Breast epithelium (tissue), 4 donors: ENCODE measurements around the gene ANKRD16. TPM values are rescaled to one million over a fixed set of nuclear protein-coding genes. Genes with fewer than 3 reads are reported as not detected.
"Not testable (repeated sequence)": the region's sequence is repeated elsewhere in the genome, so short reads cannot be mapped to it uniquely, and the experiment has no call there.

Source experiments
- DNase-seq, 2 donors: peaks; one replicate each; pipeline ENCODE4 v3.0.0-alpha.2; 2019; ENCODE audit warnings: low spot score in 2 of 2
- H3K27ac ChIP-seq, 2 donors: fragments of 200-600 bp; sonication (generic) in 1 of 2; one replicate each; pipeline ENCODE4 v1.5.1; 2016 to 2019; ENCODE audit warnings: mild to moderate bottlenecking in 1 of 2
- H3K27me3 ChIP-seq, 2 donors: fragments of 200-600 bp; sonication (generic) in 1 of 2; one replicate each; pipeline versions ENCODE4 v1.5.1 to v1.6.0; 2017 to 2019; ENCODE audit warnings: control low read depth in 1 of 2, mild to moderate bottlenecking in 1 of 2
- H3K36me3 ChIP-seq: fragments of 200-600 bp; one replicate; pipeline ENCODE4 v1.5.1; 2019
- H3K4me1 ChIP-seq, 2 donors: fragments of 200-600 bp; sonication (generic); one replicate each; pipeline ENCODE4 v1.5.1; 2016 to 2019; ENCODE audit warnings: control low read depth in 1 of 2
- H3K4me3 ChIP-seq, 3 donors: fragments of 200-600 bp; sonication (generic); 1 replicate in 2 of 3; 2 replicates in 1 of 3; pipeline ENCODE4 v1.5.1; 2016 to 2019; ENCODE audit warnings: mild to moderate bottlenecking in 3 of 3, moderate library complexity in 2 of 3
- H3K9me3 ChIP-seq, 2 donors: fragments of 200-600 bp; sonication (generic) in 1 of 2; one replicate each; pipeline ENCODE4 v1.5.1; 2016 to 2019; ENCODE audit warnings: control low read depth in 1 of 2
- CTCF ChIP-seq, 3 donors: fragments of 450-650 bp; IDR thresholded peaks; one replicate each; pipeline ENCODE4 v1.5.1; 2016 to 2017; ENCODE audit warnings: antibody characterized with exemption in 3 of 3, mild to moderate bottlenecking in 3 of 3, moderate library complexity in 3 of 3
- POLR2A ChIP-seq: fragments of 450-650 bp; IDR thresholded peaks from one replicate; pipeline ENCODE4 v1.6.1; 2016; ENCODE audit warnings: antibody characterized with exemption, mild to moderate bottlenecking, moderate library complexity
- POLR2AphosphoS5 ChIP-seq, 3 donors: sonication (generic); formaldehyde crosslinking; IDR thresholded peaks; one replicate each; pipeline ENCODE4 v1.6.1; 2017; ENCODE audit warnings: antibody characterized with exemption in 3 of 3
- intact Hi-C: fragments of 100-400 bp; cut with DNase I; formaldehyde crosslinking; loops from one replicate; pipeline ENCODE4 v1.15.1; 2023; ENCODE audit warnings: low total_unique reads
- total RNA-seq, 3 donors: library from RNA; depleted of rRNA; stranded (reverse); fragments of >200 nt; gene quantifications; one replicate each; pipeline ENCODE4 v1.1.0, GENCODE V29; 2016

The ANKRD16 gene
- total RNA-seq, 3 donors from 2014 or later: 5.9 to 13.1 (median 8.8) TPM

- intact Hi-C loops: no loop called here
- no peaks in the 10 kb centered on the region for H3K36me3 ChIP-seq
- DNase-seq: no peak
- TF ChIP-seq POLR2AphosphoS5 (IDR thresholded peaks at IDR 0.05): no peak
- TF ChIP-seq CTCF (IDR thresholded peaks at IDR 0.05): no peak
- TF ChIP-seq POLR2A: no peak
- H3K27me3 ChIP-seq: no peaks in the 10 kb centered on the region
- H3K9me3 ChIP-seq: no peaks in the 10 kb centered on the region
- no peak overlapping the region for H3K27ac ChIP-seq
- H3K4me3 ChIP-seq: no peak overlapping the region
- H3K4me1 ChIP-seq: no peaks in the 10 kb centered on the region
Measured at GRCh38 chr10:5829267-5829666, 60.4 kb downstream of the ANKRD16 start.

GRCh38 chr10:5828725-5829124 lies 61.0 kb downstream of the ANKRD16 start:
- Histone ChIP-seq H3K36me3 (no peaks in the 10 kb centered on the region), H3K9me3 (no peaks in the 10 kb centered on the region), H3K4me1 (no peaks in the 10 kb centered on the region), H3K4me3 (no peak overlapping the region), H3K27ac (no peak overlapping the region), H3K27me3 (no peaks in the 10 kb centered on the region)
- TF ChIP-seq POLR2AphosphoS5 (IDR thresholded peaks at IDR 0.05): no peak
- no peak for TF ChIP-seq POLR2A
- TF ChIP-seq CTCF (IDR thresholded peaks at IDR 0.05): no peak
- DNase-seq: no peak
- intact Hi-C loops: no loop called here

GRCh38 chr10:5827841-5828240 lies 61.9 kb downstream of the ANKRD16 start:
- H3K27ac ChIP-seq: no peak overlapping the region
- intact Hi-C loops: no loop called here
- no peak for DNase-seq

GRCh38 chr10:5826511-5826910 lies 63.2 kb downstream of the ANKRD16 start:
- H3K4me3 ChIP-seq, DNase-seq, H3K27ac ChIP-seq, H3K27me3 ChIP-seq, H3K9me3 ChIP-seq, H3K4me1 ChIP-seq, intact Hi-C loops, H3K36me3 ChIP-seq: not testable (repeated sequence)

More at GRCh38 chr10:5827841-5828240, 61.9 kb downstream of the ANKRD16 start:
- no peak overlapping the region for H3K4me3 ChIP-seq
- no peaks in the 10 kb centered on the region for H3K36me3 ChIP-seq
- H3K9me3 ChIP-seq: no peaks in the 10 kb centered on the region
- no peaks in the 10 kb centered on the region for H3K27me3 ChIP-seq
- TF ChIP-seq CTCF (IDR thresholded peaks at IDR 0.05): no peak
- no peak for TF ChIP-seq POLR2AphosphoS5 (IDR thresholded peaks at IDR 0.05)
- TF ChIP-seq POLR2A: no peak
- H3K4me1 ChIP-seq: no peaks in the 10 kb centered on the region

- no peak for DNase-seq
- H3K9me3 ChIP-seq: no peaks in the 10 kb centered on the region
- H3K4me1 ChIP-seq: no peaks in the 10 kb centered on the region
- no peaks in the 10 kb centered on the region for H3K27me3 ChIP-seq
- TF ChIP-seq POLR2AphosphoS5 (IDR thresholded peaks at IDR 0.05): no peak
- no peak for TF ChIP-seq POLR2A
- no peak for TF ChIP-seq CTCF (IDR thresholded peaks at IDR 0.05)
- no peaks in the 10 kb centered on the region for H3K36me3 ChIP-seq
- intact Hi-C loops: no loop called here
- H3K27ac ChIP-seq: no peak overlapping the region
- H3K4me3 ChIP-seq: no peak overlapping the region
Measured at GRCh38 chr10:5818894-5819293, 70.8 kb downstream of the ANKRD16 start.

GRCh38 chr10:5818048-5818331 lies 71.7 kb downstream of the ANKRD16 start:
- no peak for TF ChIP-seq POLR2A
- TF ChIP-seq CTCF (IDR thresholded peaks at IDR 0.05): no peak
- no peak for TF ChIP-seq POLR2AphosphoS5 (IDR thresholded peaks at IDR 0.05)

More at GRCh38 chr10:5818048-5818331, 71.7 kb downstream of the ANKRD16 start:
- no peaks in the 10 kb centered on the region for H3K27me3 ChIP-seq
- DNase-seq: no peak
- H3K4me3 ChIP-seq: no peak overlapping the region
- H3K36me3 ChIP-seq: no peaks in the 10 kb centered on the region
- intact Hi-C loops: no loop called here
- H3K27ac ChIP-seq: no peak overlapping the region
- H3K9me3 ChIP-seq: no peaks in the 10 kb centered on the region
- no peaks in the 10 kb centered on the region for H3K4me1 ChIP-seq
